Natural killer cell (primary cell): ENCODE results near the gene SOWAHA. TPM values are rescaled to one million over a fixed set of nuclear protein-coding genes. Genes with fewer than 3 reads are reported as not detected.

Experiments
- ATAC-seq, 3 donors: fragments of 150-1000 bp in 2 of 3; fragments of 200-7000 bp in 1 of 3; cut with Tn5 transposase; 1 replicate in 1 of 3; 2 replicates in 2 of 3; pipeline ENCODE4 v1.10.0; 2021; ENCODE audit warnings: mild to moderate bottlenecking in 2 of 3, moderate library complexity in 2 of 3
- DNase-seq, 2 donors: peaks; one replicate each; pipeline versions ENCODE4 v3.0.0 to v3.0.0-alpha.2; 2013 to 2021; ENCODE audit warnings: mixed read lengths in 1 of 2
- H3K27ac ChIP-seq: one replicate; pipeline ENCODE4 v1.5.1; 2013; ENCODE audit warnings: mild to moderate bottlenecking, low read length
- H3K27me3 ChIP-seq: one replicate; pipeline ENCODE4 v1.6.1; 2013; ENCODE audit warnings: low read length; ENCODE audit not compliant: control insufficient read depth, insufficient read depth
- H3K36me3 ChIP-seq: one replicate; pipeline ENCODE4 v1.6.1; 2013; ENCODE audit warnings: low read length; ENCODE audit not compliant: control insufficient read depth, insufficient read depth
- H3K4me1 ChIP-seq: one replicate; pipeline ENCODE4 v1.6.1; 2013; ENCODE audit warnings: low read length; ENCODE audit not compliant: control insufficient read depth, insufficient read depth
- H3K4me3 ChIP-seq: one replicate; pipeline ENCODE4 v1.5.1; 2013; ENCODE audit warnings: low read length
- H3K9me3 ChIP-seq: one replicate; pipeline ENCODE4 v1.6.1; 2013; ENCODE audit warnings: low read length; ENCODE audit not compliant: control insufficient read depth, insufficient read depth
- H3K27ac Mint-ChIP-seq, 2 donors: one replicate each; pipeline ENCODE4 v1.8.0; 2022; ENCODE audit warnings: mild to moderate bottlenecking in 2 of 2, mixed read lengths in 2 of 2, moderate library complexity in 1 of 2
- H3K27me3 Mint-ChIP-seq, 2 donors: one replicate each; pipeline ENCODE4 v1.8.0; 2022; ENCODE audit warnings: low read depth in 2 of 2, mixed read lengths in 2 of 2
- H3K36me3 Mint-ChIP-seq: one replicate; pipeline ENCODE4 v1.8.0; 2022; ENCODE audit warnings: mixed read lengths
- H3K4me1 Mint-ChIP-seq, 2 donors: one replicate each; pipeline ENCODE4 v1.8.0; 2022; ENCODE audit warnings: mixed read lengths in 2 of 2
- H3K4me3 Mint-ChIP-seq: one replicate; pipeline ENCODE4 v1.8.0; 2022; ENCODE audit warnings: mild to moderate bottlenecking, moderate library complexity, mixed read lengths
- H3K9me3 Mint-ChIP-seq, 2 donors: one replicate each; pipeline ENCODE4 v1.8.0; 2022; ENCODE audit warnings: mixed read lengths in 2 of 2
- CTCF ChIP-seq: fragments of 200-600 bp; IDR thresholded peaks from one replicate; pipeline ENCODE4 v1.8.0; 2022; ENCODE audit warnings: antibody characterized with exemption
- WGBS: methylation state at CpG from one replicate; pipeline ENCODE4 v1.1.7; 2013; ENCODE audit warnings: missing lambda C conversion rate; ENCODE audit not compliant: insufficient coverage; 5-methylcytosine and 5-hydroxymethylcytosine counted together
- intact Hi-C: fragments of 100-400 bp; cut with micrococcal nuclease; formaldehyde crosslinking; loops from one replicate; pipeline ENCODE4 v1.14.2; 2022
- total RNA-seq, 4 donors: library from RNA; stranded (reverse); fragments of 120-200 nt in 1 of 4; gene quantifications; one replicate each; pipeline versions ENCODE4 v1.2.3 to v1.2.4, GENCODE V29; 2013 to 2022

The SOWAHA gene
- total RNA-seq, 3 donors from 2014 or later (not counting 1 experiment from before 2014, with no cell fraction given): not detected

GRCh38 chr5:132776131-132776937 lies 36.8 kb upstream of the SOWAHA start:
- WGBS: 21% methylated on average over 39 of the region's 39 CpGs
- H3K27ac Mint-ChIP-seq: no peak overlapping the region
- Histone ChIP-seq H3K4me3 (peak overlapping the region; percentile 28), H3K9me3 (no peaks in the 10 kb centered on the region), H3K4me1 (peaks cover 18% of the 10 kb centered on the region), H3K27me3 (peaks cover 27% of the 10 kb centered on the region), H3K36me3 (no peaks in the 10 kb centered on the region), H3K27ac (no peak overlapping the region)
- no peaks in the 10 kb centered on the region for H3K36me3 Mint-ChIP-seq
- intact Hi-C loops: no loop called here
- no peak for TF ChIP-seq CTCF
- H3K27me3 Mint-ChIP-seq: peaks cover 30 to 33% of the 10 kb centered on the region in 2 donors
- H3K9me3 Mint-ChIP-seq: no peaks in the 10 kb centered on the region
- peak in 1 of 3 donors; percentile 14 for ATAC-seq
- H3K4me1 Mint-ChIP-seq: peaks cover 7 to 8% of the 10 kb centered on the region in 2 donors
- peak overlapping the region; percentile 65 for H3K4me3 Mint-ChIP-seq
- DNase-seq: peak in 1 of 2 donors; percentile 22

GRCh38 chr5:132776938-132777208 lies 36.2 kb upstream of the SOWAHA start:
- ATAC-seq: no peak
- H3K9me3 Mint-ChIP-seq: no peaks in the 10 kb centered on the region

GRCh38 chr5:132777209-132778069 lies 35.7 kb upstream of the SOWAHA start, which contains the start of gene SEPTIN8:
Gene SEPTIN8, minus strand, starts transcription at chr5:132777239. Its CDS starts 102 bp downstream, at chr5:132777137.
- Mint-ChIP-seq H3K4me1 (peaks cover 7 to 8% of the 10 kb centered on the region in 2 donors), H3K9me3 (no peaks in the 10 kb centered on the region), H3K36me3 (no peaks in the 10 kb centered on the region), H3K27me3 (peaks cover 37 to 44% of the 10 kb centered on the region in 2 donors), H3K27ac (peak within 1 kb of the TSS in 1 of 2 donors; percentile 18), H3K4me3 (peak within 1 kb of the TSS; percentile 73)
- intact Hi-C loops: no loop called here
- Histone ChIP-seq H3K4me3 (peak within 1 kb of the TSS; percentile 76), H3K9me3 (no peaks in the 10 kb centered on the region), H3K4me1 (peaks cover 18% of the 10 kb centered on the region), H3K27me3 (peaks cover 27% of the 10 kb centered on the region), H3K27ac (no peak within 1 kb of the TSS), H3K36me3 (no peaks in the 10 kb centered on the region)
- TF ChIP-seq CTCF: no peak
- ATAC-seq (peak; percentile 71 to 81 (median 80)), DNase-seq (peak; percentile 37 to 65)
- WGBS: 7% methylated on average over 82 of the region's 82 CpGs

More at GRCh38 chr5:132776938-132777208, 36.2 kb upstream of the SOWAHA start:
- Mint-ChIP-seq H3K4me1 (peaks cover 7 to 8% of the 10 kb centered on the region in 2 donors), H3K27me3 (peaks cover 35 to 39% of the 10 kb centered on the region in 2 donors), H3K36me3 (no peaks in the 10 kb centered on the region), H3K4me3 (no peak overlapping the region), H3K27ac (no peak overlapping the region)
- Histone ChIP-seq H3K36me3 (no peaks in the 10 kb centered on the region), H3K4me1 (peaks cover 18% of the 10 kb centered on the region), H3K27ac (no peak overlapping the region), H3K4me3 (peak overlapping the region; percentile 76), H3K27me3 (peaks cover 27% of the 10 kb centered on the region), H3K9me3 (no peaks in the 10 kb centered on the region)
- TF ChIP-seq CTCF: no peak
- no peak for DNase-seq
- under 1% methylated on average over 40 of the region's 40 CpGs for WGBS
- intact Hi-C loops: no loop called here
